HEK293 (cell line): ENCODE measurements around the gene RIN3.

ENCODE experiments used
- CTCF ChIA-PET: fragments of 350-600 bp; formaldehyde crosslinking; extraction: SDS; loops from one replicate; lab custom pipeline; 2021; ENCODE audit warnings: antibody characterized with exemption; lab: Yijun Ruan, JAX
- POLR2A ChIA-PET: fragments of 300-600 bp; formaldehyde crosslinking; extraction: SDS; loops from one replicate; lab custom pipeline; 2020; ENCODE audit warnings: antibody characterized with exemption, inconsistent platforms; lab: Yijun Ruan, JAX
- H3K27ac ChIP-seq: fragments of 200-500 bp; sonication (Bioruptor generic); 2 replicates; pipeline ENCODE4 v1.5.1; 2014; ENCODE audit warnings: low read depth, low read length, control low read depth, inconsistent platforms; ENCODE audit errors: extremely low read depth
- H3K36me3 ChIP-seq, 2 experiments: fragments of 200-500 bp in 1 of 2; sonication (Bioruptor generic) in 1 of 2; 1 replicate in 1 of 2; 2 replicates in 1 of 2; pipeline ENCODE4 v1.5.1; 2014 to 2017; ENCODE audit warnings: inconsistent platforms in 2 of 2, low read length in 2 of 2; ENCODE audit not compliant: control insufficient read depth in 2 of 2, insufficient read depth in 1 of 2
- H3K4me1 ChIP-seq: fragments of 200-500 bp; sonication (Bioruptor generic); 2 replicates; pipeline ENCODE4 v1.5.1; 2014; ENCODE audit warnings: mild to moderate bottlenecking, low read length, inconsistent platforms; ENCODE audit not compliant: control insufficient read depth, insufficient read depth
- H3K4me3 ChIP-seq: 2 replicates; pipeline ENCODE4 v1.5.1; 2011; ENCODE audit warnings: low read depth, mild to moderate bottlenecking, control low read depth, low read length, moderate library complexity
- H3K9me3 ChIP-seq: fragments of 200-500 bp; sonication (Bioruptor generic); 2 replicates; pipeline ENCODE4 v1.5.1; 2014; ENCODE audit warnings: low read depth, low read length, inconsistent platforms; ENCODE audit not compliant: control insufficient read depth, insufficient read depth
- HIC1 ChIP-seq: fragments of 450-650 bp; formaldehyde crosslinking; IDR thresholded peaks from 2 replicates; pipeline ENCODE4 v1.5.1; 2016; ENCODE audit warnings: missing biosample characterization, missing genetic modification characterization
- MZF1 ChIP-seq: fragments of 450-650 bp; formaldehyde crosslinking; IDR thresholded peaks from 2 replicates; pipeline ENCODE4 v1.5.1; 2017; ENCODE audit warnings: missing biosample characterization, missing genetic modification characterization, borderline replicate concordance
- RBAK ChIP-seq: fragments of 450-650 bp; formaldehyde crosslinking; IDR thresholded peaks from 2 replicates; pipeline ENCODE4 v1.5.1; 2016; ENCODE audit warnings: missing biosample characterization, missing genetic modification characterization
- SALL2 ChIP-seq: fragments of 450-650 bp; formaldehyde crosslinking; IDR thresholded peaks from 2 replicates; pipeline ENCODE4 v1.5.0; 2017; ENCODE audit warnings: missing biosample characterization, mild to moderate bottlenecking, missing genetic modification characterization, borderline replicate concordance
- SCRT2 ChIP-seq: fragments of 450-650 bp; formaldehyde crosslinking; IDR thresholded peaks from 2 replicates; pipeline ENCODE4 v1.5.1; 2016; ENCODE audit warnings: missing biosample characterization, missing genetic modification characterization
- SP3 ChIP-seq: fragments of 450-650 bp; formaldehyde crosslinking; IDR thresholded peaks from 2 replicates; pipeline ENCODE4 v1.5.1; 2016; ENCODE audit warnings: missing biosample characterization, missing genetic modification characterization
- ZBTB49 ChIP-seq: fragments of 450-650 bp; formaldehyde crosslinking; IDR thresholded peaks from 2 replicates; pipeline ENCODE4 v1.5.1; 2016; ENCODE audit warnings: missing biosample characterization, missing genetic modification characterization, low read depth
- ZFHX2 ChIP-seq: fragments of 450-650 bp; formaldehyde crosslinking; conservative IDR thresholded peaks from 2 replicates; pipeline ENCODE4 v1.5.1; 2016; ENCODE audit warnings: missing biosample characterization, missing genetic modification characterization
- ZIC2 ChIP-seq: fragments of 450-650 bp; formaldehyde crosslinking; IDR thresholded peaks from 2 replicates; pipeline ENCODE4 v1.5.1; 2016; ENCODE audit warnings: missing biosample characterization, missing genetic modification characterization
- ZNF133 ChIP-seq: fragments of 450-650 bp; formaldehyde crosslinking; IDR thresholded peaks from 2 replicates; pipeline ENCODE4 v1.5.1; 2016; ENCODE audit warnings: missing biosample characterization, missing genetic modification characterization
- ZNF157 ChIP-seq: fragments of 450-650 bp; formaldehyde crosslinking; IDR thresholded peaks from 2 replicates; pipeline ENCODE4 v1.5.1; 2016; ENCODE audit warnings: missing biosample characterization, missing genetic modification characterization
- ZNF169 ChIP-seq: fragments of 450-650 bp; formaldehyde crosslinking; IDR thresholded peaks from 2 replicates; pipeline ENCODE4 v1.5.1; 2016; ENCODE audit warnings: missing biosample characterization, missing genetic modification characterization
- ZNF175 ChIP-seq: fragments of 450-650 bp; formaldehyde crosslinking; IDR thresholded peaks from 2 replicates; pipeline ENCODE4 v1.5.1; 2016; ENCODE audit warnings: missing biosample characterization, missing genetic modification characterization
- ZNF223 ChIP-seq: fragments of 450-650 bp; formaldehyde crosslinking; IDR thresholded peaks from 2 replicates; pipeline ENCODE4 v1.5.1; 2016; ENCODE audit warnings: missing biosample characterization, missing genetic modification characterization
- ZNF302 ChIP-seq: fragments of 450-650 bp; formaldehyde crosslinking; IDR thresholded peaks from 2 replicates; pipeline ENCODE4 v1.5.1; 2016; ENCODE audit warnings: missing biosample characterization, missing genetic modification characterization, low read depth
- ZNF473 ChIP-seq: fragments of 450-650 bp; formaldehyde crosslinking; IDR thresholded peaks from 2 replicates; pipeline ENCODE4 v1.5.1; 2017; ENCODE audit warnings: missing biosample characterization, missing genetic modification characterization
- ZNF510 ChIP-seq: fragments of 450-650 bp; formaldehyde crosslinking; IDR thresholded peaks from 2 replicates; pipeline ENCODE4 v1.5.1; 2018; ENCODE audit warnings: mild to moderate bottlenecking, missing genetic modification characterization, missing biosample characterization; ENCODE audit not compliant: insufficient replicate concordance
- ZNF548 ChIP-seq: fragments of 450-650 bp; formaldehyde crosslinking; IDR thresholded peaks from 2 replicates; pipeline ENCODE4 v1.5.1; 2016; ENCODE audit warnings: missing biosample characterization, missing genetic modification characterization
- ZNF558 ChIP-seq: fragments of 450-650 bp; formaldehyde crosslinking; IDR thresholded peaks from 2 replicates; pipeline ENCODE4 v1.5.1; 2016; ENCODE audit warnings: missing biosample characterization, missing genetic modification characterization
- ZNF561 ChIP-seq: fragments of 450-650 bp; IDR thresholded peaks from 2 replicates; pipeline ENCODE4 v1.5.1; 2018; ENCODE audit warnings: missing biosample characterization, missing genetic modification characterization, borderline replicate concordance
- ZNF747 ChIP-seq: fragments of 450-650 bp; formaldehyde crosslinking; IDR thresholded peaks from 2 replicates; pipeline ENCODE4 v1.5.1; 2016; ENCODE audit warnings: missing biosample characterization, missing genetic modification characterization
- ZNF768 ChIP-seq: fragments of 450-650 bp; formaldehyde crosslinking; IDR thresholded peaks from 2 replicates; pipeline ENCODE4 v1.5.1; 2018; ENCODE audit warnings: missing biosample characterization, mild to moderate bottlenecking, missing genetic modification characterization
- TF ChIP-seq, protein P1 (sequence below): fragments of 450-650 bp; formaldehyde crosslinking; IDR thresholded peaks from 2 replicates; pipeline ENCODE4 v1.5.1; 2016; ENCODE audit warnings: missing biosample characterization, missing genetic modification characterization
- TF ChIP-seq, protein P2 (sequence below): fragments of 450-650 bp; formaldehyde crosslinking; IDR thresholded peaks from 2 replicates; pipeline ENCODE4 v1.5.1; 2016; ENCODE audit warnings: missing biosample characterization, missing genetic modification characterization, low read depth

RIN3 gene

GRCh38 chr14:92552066-92552465 is 38.5 kb downstream of the RIN3 start:
- H3K9me3 ChIP-seq = no peaks in the 10 kb centered on the region
- no peaks in the 10 kb centered on the region for H3K4me1 ChIP-seq
- no peak overlapping the region for H3K27ac ChIP-seq
- no peak overlapping the region for H3K4me3 ChIP-seq
- TF ChIP-seq, protein P1, sequence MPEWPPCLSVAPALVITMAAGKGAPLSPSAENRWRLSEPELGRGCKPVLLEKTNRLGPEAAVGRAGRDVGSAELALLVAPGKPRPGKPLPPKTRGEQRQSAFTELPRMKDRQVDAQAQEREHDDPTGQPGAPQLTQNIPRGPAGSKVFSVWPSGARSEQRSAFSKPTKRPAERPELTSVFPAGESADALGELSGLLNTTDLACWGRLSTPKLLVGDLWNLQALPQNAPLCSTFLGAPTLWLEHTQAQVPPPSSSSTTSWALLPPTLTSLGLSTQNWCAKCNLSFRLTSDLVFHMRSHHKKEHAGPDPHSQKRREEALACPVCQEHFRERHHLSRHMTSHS = no peak
- TF ChIP-seq ZNF133 (tag by site-specific recombination) = no peak
- TF ChIP-seq ZNF558 = no peak
- no peak for TF ChIP-seq SALL2 (tag by site-specific recombination)
- TF ChIP-seq SCRT2 = no peak
- POLR2A ChIA-PET = no interaction called here
- CTCF ChIA-PET = no interaction called here
- H3K36me3 ChIP-seq = no peaks in the 10 kb centered on the region

DNA sequence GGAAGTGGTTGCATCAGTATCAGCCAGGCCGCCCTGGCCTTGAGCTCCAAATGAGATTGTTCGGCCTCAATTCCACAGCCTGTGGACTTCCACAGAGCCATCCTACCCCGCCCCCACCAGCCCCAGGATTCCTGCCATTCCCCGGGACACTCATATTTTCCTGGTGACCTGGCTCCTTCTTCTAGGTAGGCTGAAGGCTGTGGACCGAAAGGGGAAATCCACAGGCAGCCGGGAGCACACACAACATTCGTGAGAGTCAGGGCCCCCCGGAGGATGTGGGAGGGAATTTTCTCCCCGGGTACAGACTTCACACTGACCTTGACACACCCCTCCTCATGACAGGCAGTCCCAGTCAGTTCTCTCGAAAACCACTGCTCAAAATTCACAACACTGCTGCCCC is 39.9 kb downstream of the RIN3 start:
- TF ChIP-seq ZIC2 (tag by site-specific recombination) = peak; percentile 55
- TF ChIP-seq RBAK (tag by site-specific recombination) = no peak
- no peak for TF ChIP-seq ZNF768 (tag by site-specific recombination)
- no peak for TF ChIP-seq ZNF473 (tag by site-specific recombination)
- TF ChIP-seq ZNF169 (tag by site-specific recombination) = no peak
- Histone ChIP-seq H3K4me1 (no peaks in the 10 kb centered on the region), H3K4me3 (no peak overlapping the region), H3K36me3 (no peaks in the 10 kb centered on the region), H3K27ac (no peak overlapping the region), H3K9me3 (no peaks in the 10 kb centered on the region)
- POLR2A ChIA-PET = no interaction called here
- CTCF ChIA-PET = no interaction called here

GRCh38 chr14:92555465-92556111 is 42.0 kb downstream of the RIN3 start:
- CTCF ChIA-PET = no interaction called here
- no peaks in the 10 kb centered on the region for H3K36me3 ChIP-seq
- TF ChIP-seq SP3 (tag by site-specific recombination) = no peak
- TF ChIP-seq ZNF561 = no peak
- TF ChIP-seq ZFHX2 = no peak
- no peak for TF ChIP-seq ZNF157 (tag by site-specific recombination)
- TF ChIP-seq ZBTB49 (tag by site-specific recombination) = no peak
- TF ChIP-seq ZNF510 (tag by site-specific recombination) = no peak
- TF ChIP-seq ZNF175 (tag by site-specific recombination) = no peak
- TF ChIP-seq ZNF223 (tag by site-specific recombination) = no peak
- no peak for TF ChIP-seq ZNF302 (tag by site-specific recombination)
- TF ChIP-seq, protein P2, sequence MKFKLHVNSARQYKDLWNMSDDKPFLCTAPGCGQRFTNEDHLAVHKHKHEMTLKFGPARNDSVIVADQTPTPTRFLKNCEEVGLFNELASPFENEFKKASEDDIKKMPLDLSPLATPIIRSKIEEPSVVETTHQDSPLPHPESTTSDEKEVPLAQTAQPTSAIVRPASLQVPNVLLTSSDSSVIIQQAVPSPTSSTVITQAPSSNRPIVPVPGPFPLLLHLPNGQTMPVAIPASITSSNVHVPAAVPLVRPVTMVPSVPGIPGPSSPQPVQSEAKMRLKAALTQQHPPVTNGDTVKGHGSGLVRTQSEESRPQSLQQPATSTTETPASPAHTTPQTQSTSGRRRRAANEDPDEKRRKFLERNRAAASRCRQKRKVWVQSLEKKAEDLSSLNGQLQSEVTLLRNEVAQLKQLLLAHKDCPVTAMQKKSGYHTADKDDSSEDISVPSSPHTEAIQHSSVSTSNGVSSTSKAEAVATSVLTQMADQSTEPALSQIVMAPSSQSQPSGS (tag by site-specific recombination) = no peak
- TF ChIP-seq ZNF548 = no peak
- no peak for TF ChIP-seq MZF1 (tag by site-specific recombination)
- TF ChIP-seq ZNF747 = no peak
- no peak for TF ChIP-seq HIC1 (tag by site-specific recombination)
- POLR2A ChIA-PET = no interaction called here
- no peaks in the 10 kb centered on the region for H3K4me1 ChIP-seq
- H3K27ac ChIP-seq = no peak overlapping the region
- no peaks in the 10 kb centered on the region for H3K9me3 ChIP-seq
- no peak overlapping the region for H3K4me3 ChIP-seq
